Breast epithelium (tissue), 4 donors: Measurements from ENCODE around the gene KCNN3. TPM values are rescaled to one million over a fixed set of nuclear protein-coding genes. Genes with fewer than 3 reads are reported as not detected.

Source experiments
- DNase-seq, 2 donors: peaks; one replicate each; pipeline ENCODE4 v3.0.0-alpha.2; 2019; ENCODE audit warnings: low spot score in 2 of 2
- H3K27ac ChIP-seq, 2 donors: fragments of 200-600 bp; sonication (generic) in 1 of 2; one replicate each; pipeline ENCODE4 v1.5.1; 2016 to 2019; ENCODE audit warnings: mild to moderate bottlenecking in 1 of 2
- H3K27me3 ChIP-seq, 2 donors: fragments of 200-600 bp; sonication (generic) in 1 of 2; one replicate each; pipeline versions ENCODE4 v1.5.1 to v1.6.0; 2017 to 2019; ENCODE audit warnings: control low read depth in 1 of 2, mild to moderate bottlenecking in 1 of 2
- H3K36me3 ChIP-seq: fragments of 200-600 bp; one replicate; pipeline ENCODE4 v1.5.1; 2019
- H3K4me1 ChIP-seq, 2 donors: fragments of 200-600 bp; sonication (generic); one replicate each; pipeline ENCODE4 v1.5.1; 2016 to 2019; ENCODE audit warnings: control low read depth in 1 of 2
- H3K4me3 ChIP-seq, 3 donors: fragments of 200-600 bp; sonication (generic); 1 replicate in 2 of 3; 2 replicates in 1 of 3; pipeline ENCODE4 v1.5.1; 2016 to 2019; ENCODE audit warnings: mild to moderate bottlenecking in 3 of 3, moderate library complexity in 2 of 3
- H3K9me3 ChIP-seq, 2 donors: fragments of 200-600 bp; sonication (generic) in 1 of 2; one replicate each; pipeline ENCODE4 v1.5.1; 2016 to 2019; ENCODE audit warnings: control low read depth in 1 of 2
- POLR2A ChIP-seq: fragments of 450-650 bp; IDR thresholded peaks from one replicate; pipeline ENCODE4 v1.6.1; 2016; ENCODE audit warnings: antibody characterized with exemption, mild to moderate bottlenecking, moderate library complexity
- POLR2AphosphoS5 ChIP-seq, 3 donors: sonication (generic); formaldehyde crosslinking; IDR thresholded peaks; one replicate each; pipeline ENCODE4 v1.6.1; 2017; ENCODE audit warnings: antibody characterized with exemption in 3 of 3
- intact Hi-C: fragments of 100-400 bp; cut with DNase I; formaldehyde crosslinking; loops from one replicate; pipeline ENCODE4 v1.15.1; 2023; ENCODE audit warnings: low total_unique reads
- total RNA-seq, 3 donors: library from RNA; depleted of rRNA; stranded (reverse); fragments of >200 nt; gene quantifications; one replicate each; pipeline ENCODE4 v1.1.0, GENCODE V29; 2016
- TF ChIP-seq, protein P1 (sequence below), 3 donors: fragments of 450-650 bp; IDR thresholded peaks; one replicate each; pipeline ENCODE4 v1.5.1; 2016 to 2017; ENCODE audit warnings: antibody characterized with exemption in 3 of 3, mild to moderate bottlenecking in 3 of 3, moderate library complexity in 3 of 3

Gene KCNN3
- total RNA-seq, 3 donors from 2014 or later: 0.96 to 1.6 (median 1.0) TPM

GRCh38 chr1:154755858-154756730 is 114.0 kb downstream of the KCNN3 start:
- Histone ChIP-seq H3K4me3 (no peak overlapping the region), H3K27ac (no peak overlapping the region), H3K9me3 (no peaks in the 10 kb centered on the region), H3K4me1 (no peaks in the 10 kb centered on the region), H3K27me3 (no peaks in the 10 kb centered on the region), H3K36me3 (no peaks in the 10 kb centered on the region)
- no peak for TF ChIP-seq POLR2A
- TF ChIP-seq POLR2AphosphoS5 (IDR thresholded peaks at IDR 0.05): no peak
- TF ChIP-seq, protein P1, sequence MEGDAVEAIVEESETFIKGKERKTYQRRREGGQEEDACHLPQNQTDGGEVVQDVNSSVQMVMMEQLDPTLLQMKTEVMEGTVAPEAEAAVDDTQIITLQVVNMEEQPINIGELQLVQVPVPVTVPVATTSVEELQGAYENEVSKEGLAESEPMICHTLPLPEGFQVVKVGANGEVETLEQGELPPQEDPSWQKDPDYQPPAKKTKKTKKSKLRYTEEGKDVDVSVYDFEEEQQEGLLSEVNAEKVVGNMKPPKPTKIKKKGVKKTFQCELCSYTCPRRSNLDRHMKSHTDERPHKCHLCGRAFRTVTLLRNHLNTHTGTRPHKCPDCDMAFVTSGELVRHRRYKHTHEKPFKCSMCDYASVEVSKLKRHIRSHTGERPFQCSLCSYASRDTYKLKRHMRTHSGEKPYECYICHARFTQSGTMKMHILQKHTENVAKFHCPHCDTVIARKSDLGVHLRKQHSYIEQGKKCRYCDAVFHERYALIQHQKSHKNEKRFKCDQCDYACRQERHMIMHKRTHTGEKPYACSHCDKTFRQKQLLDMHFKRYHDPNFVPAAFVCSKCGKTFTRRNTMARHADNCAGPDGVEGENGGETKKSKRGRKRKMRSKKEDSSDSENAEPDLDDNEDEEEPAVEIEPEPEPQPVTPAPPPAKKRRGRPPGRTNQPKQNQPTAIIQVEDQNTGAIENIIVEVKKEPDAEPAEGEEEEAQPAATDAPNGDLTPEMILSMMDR (IDR thresholded peaks at IDR 0.05): no peak
- DNase-seq: no peak
- intact Hi-C loops: no loop called here

DNA sequence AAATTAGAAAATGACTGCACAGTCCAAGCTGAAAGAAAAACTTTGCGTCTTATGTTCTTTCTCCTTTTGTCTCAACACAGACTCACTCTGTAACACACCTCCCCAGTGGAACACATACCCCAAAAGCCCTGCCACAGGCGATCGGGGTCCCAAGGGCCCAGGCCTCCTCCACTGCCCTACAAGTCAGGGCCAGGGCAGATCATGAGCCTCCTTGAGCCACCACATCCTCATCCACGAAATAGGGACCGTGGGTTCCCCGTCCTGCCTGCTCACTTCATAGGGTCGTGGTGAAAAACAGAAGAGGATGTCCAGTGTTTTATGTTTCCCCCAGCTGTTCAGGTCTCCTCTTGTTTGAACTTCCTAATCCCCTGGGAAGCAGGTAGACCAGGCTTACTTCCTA is 116.7 kb downstream of the KCNN3 start:
- Histone ChIP-seq H3K4me1 (no peaks in the 10 kb centered on the region), H3K36me3 (no peaks in the 10 kb centered on the region), H3K27me3 (no peaks in the 10 kb centered on the region), H3K4me3 (no peak overlapping the region), H3K27ac (no peak overlapping the region), H3K9me3 (no peaks in the 10 kb centered on the region)
- intact Hi-C loops: no loop called here
- TF ChIP-seq, protein P1 (IDR thresholded peaks at IDR 0.05): no peak
- TF ChIP-seq POLR2A (no peak), POLR2AphosphoS5 (IDR thresholded peaks at IDR 0.05) (no peak)
- DNase-seq: no peak

DNA sequence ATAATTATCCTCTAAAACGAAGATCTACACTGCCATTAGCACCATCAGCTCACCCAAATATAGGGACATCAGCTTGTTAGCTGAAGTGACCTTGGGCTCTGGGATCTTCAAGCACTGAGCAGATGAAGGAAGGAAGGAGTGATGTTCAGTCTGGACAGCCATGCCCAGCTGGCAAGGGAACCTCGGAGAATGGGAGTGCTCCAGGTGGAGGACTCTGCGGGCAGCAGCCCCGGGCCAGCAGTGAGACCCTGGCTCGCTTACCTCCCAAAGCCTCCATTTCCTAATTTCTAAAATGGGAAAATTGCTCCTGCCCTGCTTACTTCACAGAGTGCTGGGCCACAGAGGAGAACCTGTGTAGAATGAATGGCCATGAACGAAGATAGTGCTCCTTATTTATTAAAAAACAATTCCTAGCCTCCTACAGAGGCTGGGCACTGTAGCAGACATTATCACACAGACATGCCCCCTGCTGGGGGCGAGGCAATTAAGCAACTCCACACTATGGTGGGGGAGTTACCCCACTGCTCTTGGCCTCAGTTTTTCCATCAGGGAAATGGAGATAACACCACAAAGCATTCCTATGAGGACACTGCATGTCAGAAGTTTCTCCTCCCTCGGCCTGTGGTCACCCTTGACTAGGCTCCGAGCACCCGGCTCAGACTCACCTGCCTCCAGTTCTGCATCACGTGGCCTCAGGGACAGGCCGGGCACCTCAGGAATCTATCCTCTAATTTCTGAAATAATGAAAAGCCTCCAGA is 117.6 kb downstream of the KCNN3 start:
- DNase-seq: no peak
- Histone ChIP-seq H3K27me3 (no peaks in the 10 kb centered on the region), H3K9me3 (no peaks in the 10 kb centered on the region), H3K36me3 (no peaks in the 10 kb centered on the region), H3K27ac (no peak overlapping the region), H3K4me1 (no peaks in the 10 kb centered on the region), H3K4me3 (no peak overlapping the region)
- TF ChIP-seq, protein P1 (IDR thresholded peaks at IDR 0.05): no peak
- intact Hi-C loops: loop anchor here (1.0 kb wide), 1 partner anchor 25 kb away; no protein-coding TSS in a partner anchor

DNA sequence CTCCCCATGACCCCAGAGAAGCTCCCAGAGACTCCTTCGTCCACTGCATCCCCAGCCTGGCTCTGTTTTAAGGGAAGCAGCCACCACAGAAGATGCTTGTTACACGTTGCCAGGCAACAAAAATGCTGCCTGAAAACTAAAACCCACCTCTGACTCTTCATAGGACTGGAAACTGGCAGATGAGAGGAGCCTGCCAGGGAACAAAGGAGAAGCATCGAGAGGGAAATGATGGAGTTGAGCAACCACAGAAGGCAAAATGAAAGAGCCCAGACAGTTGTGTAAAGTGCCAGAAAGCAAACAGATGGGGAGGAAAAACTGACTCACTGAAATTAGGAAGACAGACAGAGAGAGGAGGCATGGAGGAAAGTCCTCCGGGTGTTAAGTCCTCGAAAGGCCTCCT is 118.4 kb downstream of the KCNN3 start:
- no peak for DNase-seq
- Histone ChIP-seq H3K9me3 (no peaks in the 10 kb centered on the region), H3K4me3 (no peak overlapping the region), H3K4me1 (no peaks in the 10 kb centered on the region), H3K27ac (peak overlapping the region in 1 of 2 donors; percentile 43), H3K27me3 (no peaks in the 10 kb centered on the region), H3K36me3 (no peaks in the 10 kb centered on the region)
- TF ChIP-seq POLR2A (no peak), POLR2AphosphoS5 (IDR thresholded peaks at IDR 0.05) (no peak)
- TF ChIP-seq, protein P1 (IDR thresholded peaks at IDR 0.05): no peak
- intact Hi-C loops: loop anchor here (1.0 kb wide), 1 partner anchor 26 kb away; no protein-coding TSS in a partner anchor
